Hepatocyte (in vitro differentiated cells): ENCODE data around the gene CEBPZ. TPM values are rescaled to one million over a fixed set of nuclear protein-coding genes. Genes with fewer than 3 reads are reported as not detected.

ENCODE experiments used
- DNase-seq: peaks from one replicate; pipeline ENCODE4 v3.0.0-alpha.2; 2016; ENCODE audit warnings: low spot score
- H2AFZ ChIP-seq: fragments of 200-600 bp; sonication (generic); 2 replicates; pipeline ENCODE4 v1.6.0; 2016; ENCODE audit warnings: antibody characterized with exemption, mild to moderate bottlenecking
- H3K27ac ChIP-seq: fragments of 200-600 bp; sonication (generic); 2 replicates; pipeline ENCODE4 v1.5.1; 2016; ENCODE audit warnings: mild to moderate bottlenecking
- H3K27me3 ChIP-seq: fragments of 200-600 bp; sonication (generic); 2 replicates; pipeline ENCODE4 v1.6.1; 2016
- H3K36me3 ChIP-seq: fragments of 200-600 bp; sonication (generic); replicated peaks from 2 replicates; pipeline ENCODE4 v1.5.1; 2016; ENCODE audit warnings: low read depth; ENCODE audit not compliant: insufficient read depth
- H3K4me1 ChIP-seq: fragments of 200-600 bp; sonication (generic); 2 replicates; pipeline ENCODE4 v1.5.1; 2016; ENCODE audit warnings: mild to moderate bottlenecking, moderate library complexity; ENCODE audit not compliant: insufficient read depth
- H3K4me2 ChIP-seq: fragments of 200-600 bp; sonication (generic); 2 replicates; pipeline ENCODE4 v1.6.0; 2016
- H3K4me3 ChIP-seq: fragments of 200-600 bp; sonication (generic); 2 replicates; pipeline ENCODE4 v1.5.1; 2016; ENCODE audit warnings: mild to moderate bottlenecking
- H3K79me2 ChIP-seq: fragments of 200-600 bp; sonication (generic); 2 replicates; pipeline ENCODE4 v1.6.0; 2017; ENCODE audit warnings: mild to moderate bottlenecking
- H3K9me2 ChIP-seq: fragments of 200-600 bp; sonication (generic); replicated peaks from 2 replicates; pipeline ENCODE4 v1.6.0; 2017; ENCODE audit warnings: mild to moderate bottlenecking; ENCODE audit not compliant: insufficient read depth
- H3K9me3 ChIP-seq: fragments of 200-600 bp; sonication (generic); 2 replicates; pipeline ENCODE4 v1.5.1; 2016; ENCODE audit warnings: low read depth, mild to moderate bottlenecking
- H4K20me1 ChIP-seq: fragments of 200-600 bp; sonication (generic); 2 replicates; pipeline ENCODE4 v1.6.0; 2016; ENCODE audit warnings: mild to moderate bottlenecking; ENCODE audit not compliant: insufficient read depth, poor library complexity, severe bottlenecking
- EZH2 ChIP-seq: fragments of 200-600 bp; sonication (generic); IDR thresholded peaks from 2 replicates; pipeline ENCODE4 v1.6.1; 2016; ENCODE audit warnings: antibody characterized with exemption, mild to moderate bottlenecking, borderline replicate concordance
- EZH2phosphoT487 ChIP-seq: fragments of 200-600 bp; sonication (generic); IDR thresholded peaks from one replicate; pipeline ENCODE4 v1.6.1; 2018; ENCODE audit warnings: antibody characterized with exemption, mild to moderate bottlenecking, low read depth, moderate library complexity; ENCODE audit not compliant: unreplicated experiment, severe bottlenecking
- WGBS: methylation state at CpG from one replicate; pipeline ENCODE4 v1.1.6; 2016; ENCODE audit warnings: low lambda C conversion rate; ENCODE audit errors: missing lambda C conversion rate; 5-methylcytosine and 5-hydroxymethylcytosine counted together
- polyA plus RNA-seq: library from polyadenylated mRNA; unstranded; fragments of >200 nt; fragmentation: Nextera tagmentation; extraction: Ambion mirVana; gene quantifications from 2 replicates; pipeline ENCODE4 v1.2.1, GENCODE V29; 2016
- total RNA-seq: library from RNA; depleted of rRNA; stranded (reverse); fragments of >200 nt; gene quantifications from 2 replicates; pipeline ENCODE4 v1.2.3, GENCODE V29; 2014
- TF ChIP-seq, protein P1 (sequence below): fragments of 200-600 bp; sonication (generic); IDR thresholded peaks from 2 replicates; pipeline ENCODE4 v1.5.1; 2016; ENCODE audit warnings: antibody characterized with exemption, mild to moderate bottlenecking; ENCODE audit not compliant: poor library complexity

Gene CEBPZ
- total and polyA plus RNA-seq, 2 experiments from 2014 or later, result 21.5 to 40.3 TPM

GRCh38 chr2:37203708-37204107 is 27.7 kb downstream of the CEBPZ start:
- no peak overlapping the region for H3K4me3 ChIP-seq
- H3K27me3 ChIP-seq, result no peaks in the 10 kb centered on the region
- no peaks in the 10 kb centered on the region for H3K9me2 ChIP-seq
- peaks cover 13% of the 10 kb centered on the region for H3K36me3 ChIP-seq
- H3K79me2 ChIP-seq, result peaks cover 26% of the 10 kb centered on the region
- H2AFZ ChIP-seq, result no peak overlapping the region
- H4K20me1 ChIP-seq, result no peaks in the 10 kb centered on the region
- no peak overlapping the region for H3K4me2 ChIP-seq
- no peak for DNase-seq
- no peaks in the 10 kb centered on the region for H3K9me3 ChIP-seq
- WGBS, result 98% methylated on average over 2 of the region's 2 CpGs
- no peak overlapping the region for H3K27ac ChIP-seq
- no peaks in the 10 kb centered on the region for H3K4me1 ChIP-seq
- TF ChIP-seq EZH2phosphoT487 (no peak), EZH2 (no peak)
- TF ChIP-seq, protein P1, sequence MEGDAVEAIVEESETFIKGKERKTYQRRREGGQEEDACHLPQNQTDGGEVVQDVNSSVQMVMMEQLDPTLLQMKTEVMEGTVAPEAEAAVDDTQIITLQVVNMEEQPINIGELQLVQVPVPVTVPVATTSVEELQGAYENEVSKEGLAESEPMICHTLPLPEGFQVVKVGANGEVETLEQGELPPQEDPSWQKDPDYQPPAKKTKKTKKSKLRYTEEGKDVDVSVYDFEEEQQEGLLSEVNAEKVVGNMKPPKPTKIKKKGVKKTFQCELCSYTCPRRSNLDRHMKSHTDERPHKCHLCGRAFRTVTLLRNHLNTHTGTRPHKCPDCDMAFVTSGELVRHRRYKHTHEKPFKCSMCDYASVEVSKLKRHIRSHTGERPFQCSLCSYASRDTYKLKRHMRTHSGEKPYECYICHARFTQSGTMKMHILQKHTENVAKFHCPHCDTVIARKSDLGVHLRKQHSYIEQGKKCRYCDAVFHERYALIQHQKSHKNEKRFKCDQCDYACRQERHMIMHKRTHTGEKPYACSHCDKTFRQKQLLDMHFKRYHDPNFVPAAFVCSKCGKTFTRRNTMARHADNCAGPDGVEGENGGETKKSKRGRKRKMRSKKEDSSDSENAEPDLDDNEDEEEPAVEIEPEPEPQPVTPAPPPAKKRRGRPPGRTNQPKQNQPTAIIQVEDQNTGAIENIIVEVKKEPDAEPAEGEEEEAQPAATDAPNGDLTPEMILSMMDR, result no peak

DNA sequence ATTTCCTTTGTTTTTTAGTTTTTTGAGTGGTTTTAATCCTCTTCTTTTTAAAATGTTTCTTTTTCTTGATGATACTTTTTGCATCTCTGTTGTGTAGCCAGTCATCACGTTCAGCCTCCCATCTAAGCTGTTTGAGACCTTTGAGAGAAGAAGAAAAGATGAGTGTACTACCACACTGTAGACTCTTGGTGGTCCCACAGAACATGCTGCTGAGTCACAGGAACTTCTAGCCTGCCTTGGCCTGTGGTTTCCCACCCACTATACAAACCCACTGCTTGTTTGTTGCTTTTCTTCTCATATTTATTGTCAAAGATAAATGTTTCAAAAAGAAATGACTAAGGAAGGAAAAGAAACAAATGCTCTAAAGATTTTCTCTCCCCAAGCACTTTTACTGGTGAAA is 29.6 kb downstream of the CEBPZ start:
- no peak for DNase-seq
- Histone ChIP-seq H3K4me2 (no peak overlapping the region), H3K9me2 (no peaks in the 10 kb centered on the region), H4K20me1 (no peaks in the 10 kb centered on the region), H2AFZ (no peak overlapping the region), H3K9me3 (no peaks in the 10 kb centered on the region), H3K4me1 (no peaks in the 10 kb centered on the region), H3K79me2 (peaks cover 20% of the 10 kb centered on the region), H3K4me3 (no peak overlapping the region), H3K27me3 (no peaks in the 10 kb centered on the region), H3K36me3 (peaks cover 11% of the 10 kb centered on the region), H3K27ac (no peak overlapping the region)
- 94% methylated on average over 1 of the region's 1 CpG for WGBS
- TF ChIP-seq EZH2phosphoT487, result no peak
- TF ChIP-seq EZH2, result no peak
- TF ChIP-seq, protein P1, result no peak

DNA sequence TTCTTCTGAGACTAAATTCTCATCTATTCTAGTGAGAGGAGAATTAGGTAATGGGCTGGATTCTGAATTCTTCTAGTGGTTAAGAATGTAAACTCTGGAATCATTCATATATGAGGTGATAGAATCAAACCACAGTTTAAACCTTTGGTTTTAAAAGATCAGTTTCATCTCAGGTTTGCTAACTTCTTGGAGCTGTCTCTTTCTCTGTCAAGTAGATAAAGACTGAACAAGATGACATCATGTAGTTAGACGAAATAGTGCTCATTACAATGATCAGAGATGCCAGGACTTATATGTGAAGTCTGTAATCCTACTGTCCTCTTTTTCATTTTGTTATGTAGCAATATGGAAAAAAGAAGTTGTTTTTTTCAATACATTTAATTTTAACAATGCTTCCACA is 30.2 kb downstream of the CEBPZ start:
- no peak for DNase-seq
- Histone ChIP-seq H3K4me2 (no peak overlapping the region), H3K27ac (no peak overlapping the region), H3K27me3 (no peaks in the 10 kb centered on the region), H4K20me1 (no peaks in the 10 kb centered on the region), H3K79me2 (peaks cover 15% of the 10 kb centered on the region), H3K4me1 (no peaks in the 10 kb centered on the region), H3K36me3 (peaks cover 6% of the 10 kb centered on the region), H2AFZ (no peak overlapping the region), H3K4me3 (no peak overlapping the region), H3K9me2 (no peaks in the 10 kb centered on the region), H3K9me3 (no peaks in the 10 kb centered on the region)
- 78% methylated on average over 1 of the region's 1 CpG for whole genome bisulfite sequencing
- TF ChIP-seq EZH2phosphoT487, result no peak
- TF ChIP-seq EZH2, result no peak
- TF ChIP-seq, protein P1, result no peak

DNA sequence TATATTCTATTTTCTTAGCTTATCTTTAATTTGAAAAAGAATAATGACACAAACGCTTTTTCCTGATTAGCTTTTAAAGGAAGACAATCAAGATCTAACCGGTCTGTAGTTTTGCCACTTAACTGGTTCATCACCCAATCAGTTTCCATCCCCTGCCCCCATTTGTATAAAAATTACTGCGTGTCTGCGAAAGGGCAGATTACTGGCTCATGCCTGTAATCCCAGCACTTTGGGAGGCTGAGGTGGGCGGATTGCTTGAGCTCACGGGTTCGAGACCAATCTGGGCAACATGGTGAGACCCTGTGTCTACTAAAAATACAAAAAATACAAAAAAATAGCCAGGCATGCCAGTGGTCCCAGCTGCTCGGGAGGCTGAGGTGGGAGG is 32.7 kb downstream of the CEBPZ start:
- Histone ChIP-seq H3K27me3 (no peaks in the 10 kb centered on the region), H3K4me1 (no peaks in the 10 kb centered on the region), H3K4me2 (no peak overlapping the region), H2AFZ (no peak overlapping the region), H3K79me2 (peaks cover 12% of the 10 kb centered on the region), H3K36me3 (peaks cover 3% of the 10 kb centered on the region), H3K27ac (no peak overlapping the region), H3K4me3 (no peak overlapping the region), H3K9me3 (no peaks in the 10 kb centered on the region), H3K9me2 (no peaks in the 10 kb centered on the region), H4K20me1 (no peaks in the 10 kb centered on the region)
- WGBS, result 74% methylated on average over 8 of the region's 8 CpGs
- TF ChIP-seq, protein P1, result no peak
- TF ChIP-seq EZH2 (no peak), EZH2phosphoT487 (no peak)
- no peak for DNase-seq
